ENCODE data around the gene NXPE4. TPM values are rescaled to one million over a fixed set of nuclear protein-coding genes. Genes with fewer than 3 reads are reported as not detected.
A peak's percentile ranks its signal among the peaks of the same experiment; 100 is the strongest.
"Not testable (repeated sequence)": the region's sequence is repeated elsewhere in the genome, so short reads cannot be mapped to it uniquely, and the experiment has no call there.

Gene NXPE4
- total RNA-seq, 2 donors from 2014 or later = not detected

GRCh38 chr11:114615448-114616361 is 20.1 kb upstream of the NXPE4 start:
- TF ChIP-seq CTCF (conservative IDR thresholded peaks at IDR 0.05) = no peak
- Histone ChIP-seq H3K27me3 (ENCODE audit: control insufficient read depth, insufficient read depth, low read length, poor library complexity, severe bottlenecking) (no peaks in the 10 kb centered on the region), H3K4me1 (ENCODE audit: control insufficient read depth, insufficient read depth, low read length) (no peaks in the 10 kb centered on the region), H3K9ac (ENCODE audit: extremely low read depth, low read length, poor library complexity, severe bottlenecking) (no peak overlapping the region), H3K4me3 (ENCODE audit: low read length) (peak overlapping the region; percentile 57), H3K27ac (ENCODE audit: low read depth, low read length) (no peak overlapping the region), H3K9me3 (ENCODE audit: control insufficient read depth, low read length) (peaks cover 95% of the 10 kb centered on the region), H3K36me3 (ENCODE audit: control insufficient read depth, insufficient read depth, low read length) (no peaks in the 10 kb centered on the region)
- H3K4me1 Mint-ChIP-seq = no peaks in the 10 kb centered on the region
- no peak overlapping the region for H3K4me3 Mint-ChIP-seq
- DNase-seq = no peak
- H3K9me3 Mint-ChIP-seq = peaks cover 96% of the 10 kb centered on the region
- H3K27ac Mint-ChIP-seq = no peak overlapping the region
- H3K27me3 Mint-ChIP-seq (ENCODE audit: insufficient read depth) = no peaks in the 10 kb centered on the region
- WGBS, 2 experiments (ENCODE audit: insufficient coverage in 1 of 2, insufficient read length in 1 of 2) = 91 to 95% methylated on average over 17 of the region's 17 CpGs
- H3K36me3 Mint-ChIP-seq (ENCODE audit: low read depth) = no peaks in the 10 kb centered on the region

- H3K9me3 ChIP-seq (ENCODE audit: control insufficient read depth, low read length) = peaks cover 95% of the 10 kb centered on the region
- Mint-ChIP-seq H3K27me3 (ENCODE audit: insufficient read depth) (no peaks in the 10 kb centered on the region), H3K27ac (no peak overlapping the region), H3K4me1 (no peaks in the 10 kb centered on the region), H3K9me3 (peaks cover 94% of the 10 kb centered on the region), H3K4me3 (no peak overlapping the region), H3K36me3 (ENCODE audit: low read depth) (no peaks in the 10 kb centered on the region)
- H3K27ac ChIP-seq (ENCODE audit: low read depth, low read length) = no peak overlapping the region
- WGBS, 2 experiments (ENCODE audit: insufficient coverage in 1 of 2, insufficient read length in 1 of 2) = 90 to 93% methylated on average over 8 to 11 of the region's 11 CpGs
- H3K36me3 ChIP-seq (ENCODE audit: control insufficient read depth, insufficient read depth, low read length) = no peaks in the 10 kb centered on the region
- H3K27me3 ChIP-seq (ENCODE audit: control insufficient read depth, insufficient read depth, low read length, poor library complexity, severe bottlenecking) = no peaks in the 10 kb centered on the region
- DNase-seq = no peak
- TF ChIP-seq CTCF (conservative IDR thresholded peaks at IDR 0.05) = no peak
- peak overlapping the region; percentile 18 for H3K4me3 ChIP-seq (ENCODE audit: low read length)
- H3K9ac ChIP-seq (ENCODE audit: extremely low read depth, low read length, poor library complexity, severe bottlenecking) = no peak overlapping the region
- H3K4me1 ChIP-seq (ENCODE audit: control insufficient read depth, insufficient read depth, low read length) = no peaks in the 10 kb centered on the region
Measured at GRCh38 chr11:114614127-114614720, 18.6 kb upstream of the NXPE4 start.

GRCh38 chr11:114613094-114613493 is 17.5 kb upstream of the NXPE4 start:
- not testable (repeated sequence) for H3K27ac ChIP-seq (ENCODE audit: low read depth, low read length); H3K9ac ChIP-seq (ENCODE audit: extremely low read depth, low read length, poor library complexity, severe bottlenecking); H3K27me3 Mint-ChIP-seq (ENCODE audit: insufficient read depth); H3K4me1 ChIP-seq (ENCODE audit: control insufficient read depth, insufficient read depth, low read length); H3K36me3 ChIP-seq (ENCODE audit: control insufficient read depth, insufficient read depth, low read length); H3K27ac Mint-ChIP-seq; H3K4me3 Mint-ChIP-seq; H3K27me3 ChIP-seq (ENCODE audit: control insufficient read depth, insufficient read depth, low read length, poor library complexity, severe bottlenecking); H3K36me3 Mint-ChIP-seq (ENCODE audit: low read depth); H3K4me1 Mint-ChIP-seq
- peak; percentile 0 for DNase-seq
- 89 to 94% methylated on average over 9 of the region's 9 CpGs for WGBS, 2 experiments (ENCODE audit: insufficient coverage in 1 of 2, insufficient read length in 1 of 2)
- Histone ChIP-seq H3K4me3 (ENCODE audit: low read length) (peak overlapping the region; percentile 16), H3K9me3 (ENCODE audit: control insufficient read depth, low read length) (peaks cover 95% of the 10 kb centered on the region)
- H3K9me3 Mint-ChIP-seq = peaks cover 92% of the 10 kb centered on the region
